NCI-H2196 treated with DMSO at 0.1 percent for 48 hours (cell line): ENCODE results near the gene KIAA0930.

ENCODE experiments used
- DNase-seq: peaks from one replicate; lab custom pipeline; 2025; ENCODE audit not compliant: unreplicated experiment; lab: John Stamatoyannopoulos, UW

The KIAA0930 gene

DNA sequence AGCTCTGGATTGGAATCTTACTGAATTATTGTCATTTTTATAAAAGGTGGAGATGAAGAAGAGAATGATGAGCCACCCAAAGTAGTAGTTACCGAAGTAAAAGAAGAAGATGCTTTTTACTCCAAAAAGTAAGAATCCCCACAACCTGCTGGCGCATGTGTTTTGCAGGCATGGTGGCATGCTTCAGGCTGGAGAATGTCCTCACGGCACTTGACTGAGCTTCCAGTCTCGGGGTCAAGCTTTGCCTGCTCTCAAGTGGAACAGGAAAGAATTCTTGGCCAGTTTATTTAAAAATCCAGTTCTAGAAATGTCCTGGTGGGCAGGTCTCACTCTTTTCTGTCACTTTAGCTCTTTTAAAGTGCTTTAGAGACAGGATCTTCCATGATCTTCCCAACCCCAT is 59.5 kb downstream of the KIAA0930 start:
- no peak for DNase-seq

DNA sequence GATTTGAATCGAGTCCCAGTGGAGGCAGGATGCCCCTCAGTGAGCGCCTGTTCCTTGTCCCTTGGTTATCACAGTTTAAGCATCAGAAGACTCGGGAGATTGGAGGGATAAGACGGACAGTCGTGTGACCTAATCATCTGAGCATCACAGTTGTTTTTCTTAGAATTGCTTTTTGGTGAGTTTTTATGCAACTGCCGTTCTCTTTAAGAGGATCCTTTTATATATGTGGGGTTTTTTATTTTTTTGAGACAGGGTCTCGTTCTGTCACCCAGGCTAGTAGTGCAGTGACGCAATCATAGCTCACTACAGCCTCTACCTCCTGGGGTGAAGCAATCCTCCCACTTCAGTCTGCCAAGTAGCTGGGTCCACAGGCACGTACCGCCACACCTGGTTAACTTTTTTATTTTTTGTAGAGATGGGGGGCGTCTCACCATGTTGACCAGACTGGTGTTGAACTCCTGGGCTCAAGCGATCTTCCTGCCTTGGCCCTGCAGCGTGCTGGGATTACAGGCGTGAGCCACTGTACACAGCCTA is 60.5 kb downstream of the KIAA0930 start:
- no peak for DNase-seq

DNA sequence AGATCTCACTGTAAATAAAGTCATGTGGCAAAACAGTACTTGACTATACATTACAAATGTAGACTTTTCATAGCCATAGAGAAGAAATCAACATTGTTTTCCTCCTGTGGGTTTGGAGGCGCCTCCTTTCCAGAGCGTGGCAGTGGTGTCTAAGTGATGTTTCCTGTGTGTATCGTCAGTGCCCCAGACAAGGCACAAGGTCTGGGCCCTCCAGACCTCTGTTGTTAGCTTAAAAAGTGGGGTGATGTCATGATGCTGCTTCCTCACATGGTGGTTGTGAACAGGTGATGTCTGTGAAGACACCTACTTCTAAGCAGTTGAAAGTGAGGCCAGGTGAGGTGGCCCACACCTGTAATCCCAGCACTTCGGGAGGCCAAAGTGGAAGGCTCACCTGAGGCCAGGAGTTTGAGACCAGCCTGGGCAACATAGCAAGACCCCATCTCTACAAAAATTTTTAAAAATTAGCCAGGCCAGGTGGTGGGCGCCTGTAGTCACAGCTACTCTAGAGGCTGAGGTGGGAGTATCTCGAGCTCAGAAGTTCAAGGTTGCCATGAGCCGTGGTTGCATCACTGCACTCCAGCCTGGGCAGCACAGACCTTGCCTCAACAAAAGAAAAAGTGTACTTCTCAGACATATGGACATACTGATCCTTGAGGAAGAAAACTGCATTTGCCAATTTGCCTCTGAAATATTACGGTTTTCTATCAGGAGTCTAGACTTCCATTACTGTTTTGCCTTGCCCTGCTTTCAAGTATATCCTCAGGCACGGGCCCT is 61.2 kb downstream of the KIAA0930 start:
- no peak for DNase-seq

DNA sequence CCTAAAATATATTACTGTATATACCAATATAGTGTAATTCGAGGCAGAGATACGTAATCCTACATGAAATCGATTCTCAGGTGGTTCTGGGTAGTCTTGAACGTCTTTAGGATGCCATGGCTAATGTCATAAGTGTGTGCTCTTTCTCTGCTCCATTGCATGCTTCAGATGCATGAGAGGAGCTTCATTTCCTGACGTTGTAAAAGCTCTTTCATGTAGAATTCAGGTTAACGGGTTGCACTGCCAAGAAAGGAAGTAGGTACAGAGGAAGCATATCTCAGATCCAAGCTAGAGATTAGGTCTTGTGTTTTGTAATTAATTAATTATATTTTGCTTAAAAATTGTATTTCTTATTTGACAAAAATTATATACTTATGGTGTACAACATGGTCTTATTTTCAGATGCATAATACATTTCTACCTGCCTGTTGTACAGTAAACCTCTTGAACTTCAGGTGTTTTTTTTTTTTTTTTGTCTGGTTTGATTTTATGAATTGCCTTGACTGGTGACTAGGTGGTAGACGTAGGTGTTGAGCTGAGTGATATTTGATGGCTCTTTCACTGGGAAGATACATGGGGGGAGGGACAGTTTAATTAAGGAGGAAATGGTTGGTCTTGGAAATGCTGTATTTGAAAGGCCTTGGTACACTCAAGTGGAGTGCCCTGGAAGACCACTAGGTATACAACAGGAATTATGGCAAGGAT is 67.7 kb downstream of the KIAA0930 start:
- no peak for DNase-seq

DNA sequence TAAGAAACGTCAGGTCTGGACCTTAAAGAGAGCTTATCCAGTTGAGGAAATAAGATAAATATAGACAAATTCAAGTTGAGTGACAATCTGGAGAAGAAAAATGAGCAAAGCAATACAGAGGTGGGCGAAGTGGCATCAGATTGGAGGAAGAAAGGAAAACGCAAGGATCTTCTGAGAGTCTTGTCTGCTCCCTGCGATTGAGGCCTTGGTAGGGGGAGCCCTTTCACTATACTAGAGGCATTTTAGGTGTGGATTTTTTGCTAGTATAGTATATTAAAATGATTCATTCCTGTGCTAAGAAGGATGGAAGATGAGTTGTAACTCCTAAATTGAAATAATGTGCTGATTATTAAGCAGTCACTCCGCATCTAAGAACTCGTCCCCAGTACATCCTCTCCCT is 68.9 kb downstream of the KIAA0930 start:
- no peak for DNase-seq

DNA sequence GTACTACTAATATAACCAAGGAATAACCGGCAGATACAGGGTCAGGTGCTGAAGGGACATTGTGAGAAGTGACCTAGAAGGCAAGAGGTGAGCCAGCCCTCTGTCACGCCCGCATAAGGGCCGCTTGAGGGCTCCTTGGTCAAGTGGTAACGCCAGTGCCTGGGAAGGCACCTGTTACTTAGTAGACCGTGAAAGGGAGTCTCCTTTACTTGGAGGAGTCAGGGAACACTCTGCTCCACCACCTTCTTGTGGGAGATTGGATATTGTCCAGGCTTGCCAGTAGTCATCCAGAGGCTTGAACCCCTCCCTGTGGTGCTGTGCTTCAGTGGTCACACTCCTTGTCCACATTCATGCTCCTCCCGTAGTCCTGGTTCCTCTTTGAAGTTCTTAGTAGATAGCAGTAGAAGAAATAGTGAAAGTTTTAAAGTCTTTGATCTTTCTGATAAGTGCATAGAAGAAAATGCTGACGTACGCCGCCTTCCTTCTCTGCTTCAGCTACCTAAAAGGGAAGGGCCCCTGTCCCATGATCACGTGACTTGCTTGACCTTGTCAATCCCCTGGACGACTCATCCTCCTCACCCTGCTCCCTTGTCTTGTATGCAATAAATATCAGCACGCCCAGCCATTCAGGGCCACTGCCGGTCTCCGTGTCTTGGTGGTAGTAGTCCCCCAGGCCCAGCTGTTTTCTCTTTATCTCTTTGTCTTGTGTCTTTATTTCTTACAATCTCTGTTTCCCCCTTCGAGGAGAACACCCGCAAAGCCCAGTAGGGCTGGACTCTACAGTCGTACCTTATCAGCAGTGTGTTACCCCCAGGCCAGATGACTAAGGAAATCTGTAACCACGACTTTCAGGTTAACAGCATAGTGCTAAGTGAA is 70.9 kb downstream of the KIAA0930 start:
- DNase-seq = no peak

DNA sequence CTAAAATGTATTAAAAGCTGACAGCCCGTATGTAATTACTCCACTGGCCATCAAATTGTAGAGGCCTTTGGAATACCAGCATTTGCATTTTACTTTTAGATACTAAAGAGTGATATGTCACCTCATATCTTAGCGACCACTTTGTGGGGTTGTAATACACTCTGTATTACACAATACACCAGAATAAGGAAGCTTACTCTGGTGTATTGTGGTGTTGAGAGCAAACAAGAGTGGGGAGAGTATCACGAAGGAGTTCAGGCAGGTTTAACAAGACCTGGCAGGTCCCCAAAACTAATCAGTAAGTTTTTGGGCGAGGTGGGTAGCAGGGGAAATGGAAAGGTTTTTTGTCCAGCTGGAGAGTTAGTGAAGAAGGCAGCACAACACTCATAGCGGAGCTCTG is 73.8 kb downstream of the KIAA0930 start:
- no peak for DNase-seq

DNA sequence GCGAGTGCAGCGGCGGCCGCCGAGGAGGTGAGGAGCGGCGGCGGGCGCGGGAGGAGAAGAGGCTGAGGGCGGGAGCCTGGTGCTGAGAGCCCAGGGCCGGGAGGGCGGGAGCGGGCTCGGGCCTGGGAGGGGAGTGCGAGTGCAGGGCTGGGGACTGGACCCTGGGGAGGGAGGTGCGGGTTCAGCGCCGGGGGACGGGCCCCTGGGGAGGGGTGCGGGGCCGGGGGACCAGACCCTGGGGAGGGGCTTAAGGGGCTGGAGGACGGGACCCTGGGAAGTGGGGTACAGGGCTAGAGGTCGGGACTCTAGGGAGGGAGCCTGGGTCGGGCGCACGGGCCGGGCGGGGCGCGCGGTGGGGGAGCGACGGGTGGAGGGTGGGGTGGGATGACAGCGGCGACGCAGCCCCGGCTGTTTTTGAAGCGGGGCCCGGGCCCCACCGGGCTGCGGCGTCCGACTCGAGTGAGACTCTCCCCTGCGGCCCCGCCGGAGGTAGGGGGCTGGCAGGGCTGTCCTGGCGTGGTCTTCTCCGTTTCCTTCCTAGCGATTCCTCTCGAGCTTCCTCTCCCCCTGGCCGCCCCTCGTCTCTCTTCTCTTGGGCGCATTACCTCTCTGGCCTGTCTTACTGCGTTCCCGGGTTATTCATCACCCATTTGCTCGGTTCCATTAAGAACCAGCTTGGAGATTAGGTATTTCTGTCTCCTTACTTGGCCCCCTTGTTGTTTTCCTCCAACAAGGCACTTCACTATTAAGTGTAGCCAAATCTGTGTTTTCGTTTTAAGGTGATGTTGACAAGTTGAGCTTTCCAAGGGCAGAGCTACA is 76.2 kb downstream of the KIAA0930 start:
- DNase-seq = no peak

DNA sequence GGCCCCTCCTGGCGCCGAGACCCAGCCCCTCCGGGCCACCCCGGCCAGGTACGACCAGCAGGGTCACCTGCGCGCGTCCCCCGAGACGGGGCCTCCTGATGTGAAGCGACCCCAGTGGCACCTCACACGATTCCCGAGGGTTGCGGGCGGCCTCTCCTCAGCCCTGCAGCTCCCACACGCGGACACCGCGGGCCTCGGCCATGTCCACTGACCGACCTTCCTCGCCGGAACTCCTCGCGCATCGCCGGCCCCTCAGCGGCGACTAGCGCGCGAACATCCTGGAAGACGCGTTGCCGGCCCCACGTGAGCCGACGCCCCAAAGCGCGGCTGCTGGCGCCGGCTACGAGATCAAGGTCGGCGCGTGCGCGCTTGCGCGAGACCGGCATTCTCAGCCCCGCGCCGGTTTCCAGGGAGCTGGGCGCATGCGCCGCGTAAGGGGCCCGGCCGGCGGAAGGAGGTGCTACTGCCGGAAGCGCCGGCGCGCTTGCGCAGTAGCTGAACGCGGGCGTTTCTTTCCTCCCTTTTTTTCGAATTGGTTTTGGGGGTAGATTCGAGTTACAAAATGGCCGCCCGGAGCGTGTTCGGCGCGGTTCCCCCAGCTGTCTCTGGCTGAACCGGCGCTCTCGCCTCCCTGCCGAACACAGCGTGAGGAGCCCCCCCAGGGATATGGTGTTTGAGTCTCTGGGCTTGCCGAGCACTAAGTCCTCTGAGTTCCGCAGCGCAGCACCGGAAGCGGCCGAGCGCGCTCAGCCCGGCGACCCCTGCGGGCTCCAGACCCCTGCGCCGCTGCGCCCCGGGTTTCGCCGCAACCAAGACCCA is 77.0 kb downstream of the KIAA0930 start, which contains the start of gene NUP50:
NUP50 (plus strand) TSS at position 475 of the 819 bp plus-strand sequence. CDS start 4,253 bp downstream, outside the sequence.
- DNase-seq = peak; percentile 94

DNA sequence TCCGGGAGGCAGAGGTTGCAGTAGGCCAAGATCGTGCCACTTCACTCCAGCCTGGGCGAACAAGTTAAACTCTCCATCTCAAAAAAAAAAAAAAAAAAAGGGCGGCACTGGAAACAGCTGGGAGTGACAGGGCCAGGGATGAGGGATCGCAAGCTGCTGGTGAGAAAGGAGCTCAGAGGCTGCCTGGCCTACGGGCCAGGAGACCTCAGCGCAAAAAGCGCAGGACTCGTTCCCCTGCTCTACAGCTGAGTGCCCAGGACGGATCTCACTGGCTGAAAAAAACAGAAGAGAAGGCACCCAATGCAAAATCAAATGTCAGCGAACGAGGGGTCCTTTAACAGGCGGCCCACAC is 77.6 kb downstream of the KIAA0930 start:
- no peak for DNase-seq

DNA sequence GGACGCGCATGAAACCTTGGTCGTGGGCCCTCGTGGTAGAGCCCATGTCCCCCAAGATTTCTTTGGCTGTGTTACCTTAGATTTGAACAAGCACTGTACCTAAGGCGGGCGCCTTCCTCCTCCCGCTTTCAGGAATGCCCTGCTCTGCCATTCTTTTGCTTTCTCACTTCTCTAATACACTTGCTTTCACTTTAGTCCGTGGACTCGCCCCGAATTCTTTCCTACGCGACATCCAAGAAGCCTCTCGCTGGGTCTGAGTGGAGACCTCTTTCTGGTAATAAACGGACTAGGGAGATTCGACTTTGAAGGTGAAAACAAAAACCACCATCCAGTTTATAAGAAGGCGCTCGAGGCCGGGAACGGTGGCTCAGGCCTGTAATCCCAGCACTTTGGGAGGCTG is 78.2 kb downstream of the KIAA0930 start:
- no peak for DNase-seq

DNA sequence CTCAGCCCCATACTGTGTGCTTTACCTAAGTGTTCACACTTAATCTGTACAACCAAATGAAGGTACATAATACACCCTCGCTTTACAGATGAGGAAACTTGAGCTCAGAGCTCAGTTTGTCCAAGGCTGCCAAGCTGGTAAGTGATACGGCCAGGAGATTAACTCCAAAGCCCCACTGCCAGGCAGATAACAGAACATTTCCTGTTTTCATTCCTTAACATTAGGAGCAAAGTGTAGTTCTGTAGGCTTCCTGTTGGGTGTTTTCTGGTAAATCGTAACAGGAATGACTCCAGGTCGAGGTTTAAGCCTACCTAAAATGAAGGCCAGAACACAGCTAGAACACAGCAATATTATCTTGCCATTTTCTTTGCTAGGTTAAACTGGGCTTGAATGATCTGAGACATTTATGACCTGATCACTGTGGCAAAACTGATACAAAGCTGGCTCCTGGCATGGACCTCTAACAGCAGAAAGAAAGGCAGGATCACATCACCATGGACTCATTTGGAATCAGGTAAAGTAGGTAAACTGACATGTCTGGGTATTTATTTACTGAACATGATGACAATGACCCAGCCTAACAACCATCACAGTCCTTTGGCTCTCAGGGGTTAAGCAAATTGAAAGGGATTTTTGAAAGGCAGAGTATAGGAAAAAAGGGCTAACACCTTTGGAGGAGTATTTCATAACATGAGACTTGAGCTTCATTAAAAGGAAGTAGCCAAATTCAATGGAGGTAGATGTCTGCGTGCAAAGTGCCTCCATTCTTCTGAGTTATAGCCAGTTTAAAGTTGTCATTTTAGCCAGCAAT is 80.8 kb downstream of the KIAA0930 start:
- DNase-seq = no peak

DNA sequence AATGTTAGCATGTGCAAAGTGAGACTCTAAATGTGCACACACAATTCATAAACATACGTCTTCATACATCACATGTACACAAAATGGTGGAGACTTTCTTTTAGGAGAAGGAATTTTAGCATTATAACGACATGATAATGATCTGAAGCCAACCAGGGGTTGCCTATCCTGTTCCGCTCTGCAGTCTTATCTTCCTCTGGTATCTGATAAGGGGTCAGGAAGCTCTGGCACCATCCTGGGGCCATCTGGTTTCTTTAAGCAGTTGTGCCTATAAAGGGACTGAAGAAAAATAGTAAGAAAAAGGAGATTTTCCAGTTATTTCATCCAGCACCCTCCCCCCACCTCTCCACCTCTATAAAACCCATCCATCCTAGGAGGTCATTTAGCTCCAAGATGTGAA is 82.8 kb downstream of the KIAA0930 start:
- no peak for DNase-seq

DNA sequence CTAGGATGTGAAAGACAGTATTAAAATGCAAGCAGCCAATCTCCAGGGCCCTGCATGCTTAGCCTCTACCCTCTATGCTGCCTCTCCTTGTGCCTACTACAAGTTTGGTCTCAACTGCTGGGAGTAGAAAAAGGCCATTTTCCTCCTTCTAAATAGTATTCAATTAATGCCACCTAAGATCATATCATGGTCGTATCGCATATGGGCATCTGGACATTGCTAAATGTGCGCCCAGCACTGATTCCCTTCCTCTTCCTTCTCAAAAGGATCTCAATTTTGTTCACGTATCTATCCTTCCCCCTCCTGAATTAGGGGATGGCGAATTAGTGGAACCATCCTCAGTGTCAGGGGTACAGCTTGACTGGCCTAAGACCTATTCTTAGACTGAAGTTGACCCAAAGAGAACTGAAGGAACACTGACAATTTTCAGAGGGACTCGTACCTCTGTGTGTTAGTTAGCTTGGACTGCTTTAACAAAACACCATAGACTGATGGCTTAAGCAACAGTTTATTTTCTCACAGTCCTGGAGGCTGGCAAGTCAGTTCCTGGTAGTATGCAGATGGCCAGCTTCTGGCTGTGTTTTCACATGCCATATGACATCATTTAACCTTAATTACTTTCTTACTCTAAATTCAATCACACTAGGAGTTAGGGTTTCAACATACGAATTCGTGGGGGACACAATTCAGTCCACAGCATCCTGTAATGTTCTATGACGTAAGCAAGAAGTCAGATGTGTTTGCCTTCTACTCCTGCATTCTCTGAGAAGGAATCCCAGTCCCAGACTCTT is 85.4 kb downstream of the KIAA0930 start:
- no peak for DNase-seq

DNA sequence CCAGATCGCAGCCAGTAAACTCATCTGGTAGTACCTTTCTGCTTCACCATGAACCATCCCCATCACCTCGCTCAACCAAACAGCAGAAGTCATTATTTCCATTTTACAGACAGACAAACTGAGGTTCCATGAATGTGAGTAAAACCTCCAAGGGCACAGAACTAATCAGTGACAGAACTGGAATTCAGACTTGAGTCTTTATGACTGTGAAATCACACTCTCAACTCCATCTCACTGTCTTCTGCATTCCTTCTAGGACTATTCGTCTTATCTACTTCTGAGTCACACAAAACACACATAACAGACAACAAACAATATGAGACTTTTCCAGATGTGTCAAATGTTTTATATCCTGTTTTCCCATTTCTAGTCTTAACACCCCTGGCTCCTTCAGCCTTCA is 86.3 kb downstream of the KIAA0930 start:
- DNase-seq = no peak

DNA sequence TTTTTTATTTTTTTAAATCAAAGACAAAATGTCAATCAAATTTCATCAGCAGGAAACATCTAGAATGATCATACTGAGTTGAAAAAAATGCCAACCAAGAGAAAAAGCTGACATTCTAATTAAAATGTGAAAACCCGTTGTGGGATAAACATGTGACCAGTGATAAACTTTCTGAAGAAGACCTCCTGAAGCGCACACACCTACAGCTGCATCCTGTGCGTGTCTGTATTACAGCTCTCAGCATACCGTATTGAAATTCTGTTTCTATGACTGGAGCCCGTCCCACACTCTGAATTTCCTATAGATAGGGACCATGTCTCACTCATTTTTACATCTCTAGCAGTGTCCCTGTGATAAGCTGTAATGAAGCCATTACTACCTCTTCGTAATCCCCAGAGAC is 89.2 kb downstream of the KIAA0930 start:
- no peak for DNase-seq

DNA sequence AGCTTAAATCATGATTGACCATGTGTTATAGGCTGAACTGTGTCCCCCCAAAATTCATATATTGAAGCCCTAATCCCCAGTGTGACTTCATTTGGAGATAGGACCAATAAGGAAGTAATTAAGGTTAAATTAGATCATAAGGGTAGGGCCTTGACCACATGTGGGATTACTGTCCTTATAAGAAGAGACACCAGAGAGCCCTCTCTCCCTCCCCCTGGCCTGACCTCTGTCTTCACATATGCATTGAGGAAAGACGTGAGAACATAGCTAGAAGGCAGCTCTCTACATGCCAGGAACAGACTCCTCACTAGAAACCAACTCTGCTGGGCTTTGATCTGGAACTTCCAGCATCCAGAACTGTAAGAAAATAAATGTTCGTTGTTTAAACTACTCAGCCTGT is 90.6 kb downstream of the KIAA0930 start:
- DNase-seq = no peak

DNA sequence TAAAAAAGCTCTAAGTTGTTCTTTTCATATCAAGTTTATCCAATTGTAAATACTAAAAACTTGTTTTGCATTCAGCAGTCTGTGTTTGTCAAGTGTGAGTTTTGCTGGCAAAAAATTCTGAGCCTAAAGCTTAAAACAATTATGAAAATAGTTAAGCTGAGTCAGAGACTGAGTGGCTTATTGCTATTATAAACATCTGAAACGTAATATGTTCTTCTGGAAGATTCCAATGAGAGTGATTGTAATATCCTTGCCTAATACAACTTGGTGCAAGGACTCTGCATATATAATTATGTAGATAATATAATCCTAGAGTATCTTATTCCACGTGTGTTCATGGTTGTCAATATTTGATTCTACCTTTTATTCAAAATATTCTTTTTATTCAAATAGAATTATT is 91.0 kb downstream of the KIAA0930 start:
- no peak for DNase-seq
